DND-41 (cell line): Measurements from ENCODE around the gene MAP2.

Experiments used
- EZH2 ChIP-seq: IDR thresholded peaks from 3 replicates; pipeline ENCODE4 v1.6.1; 2012; ENCODE audit warnings: borderline replicate concordance, low read depth, mild to moderate bottlenecking, moderate library complexity, low read length, inconsistent platforms; ENCODE audit not compliant: severe bottlenecking
- TF ChIP-seq, protein P1 (sequence below): IDR thresholded peaks from 2 replicates; pipeline ENCODE4 v1.5.1; 2012; ENCODE audit warnings: borderline replicate concordance, low read length, moderate library complexity, mild to moderate bottlenecking; ENCODE audit not compliant: poor library complexity, severe bottlenecking; ENCODE audit errors: extremely low read depth

DNA sequence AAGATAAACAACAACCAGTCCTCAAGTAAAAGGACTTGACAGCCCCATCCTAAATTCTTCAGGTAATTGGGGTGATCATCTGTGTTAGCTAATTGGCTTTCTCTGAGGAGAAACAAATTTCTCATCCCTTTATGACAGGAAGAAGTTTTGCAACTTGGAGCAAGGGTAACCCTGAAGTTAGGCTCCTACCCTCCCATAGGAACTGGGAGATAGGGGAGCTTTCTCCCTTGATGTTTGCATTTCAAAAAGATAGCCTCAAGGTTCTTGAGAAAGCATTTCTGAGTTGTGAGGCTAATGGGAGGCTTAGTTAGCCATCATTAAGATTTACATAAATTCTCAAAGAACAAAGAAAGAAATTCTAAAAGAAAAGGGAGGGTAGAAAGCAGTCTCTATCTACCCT, 95.4 kb downstream of the MAP2 start:
- TF ChIP-seq, protein P1, sequence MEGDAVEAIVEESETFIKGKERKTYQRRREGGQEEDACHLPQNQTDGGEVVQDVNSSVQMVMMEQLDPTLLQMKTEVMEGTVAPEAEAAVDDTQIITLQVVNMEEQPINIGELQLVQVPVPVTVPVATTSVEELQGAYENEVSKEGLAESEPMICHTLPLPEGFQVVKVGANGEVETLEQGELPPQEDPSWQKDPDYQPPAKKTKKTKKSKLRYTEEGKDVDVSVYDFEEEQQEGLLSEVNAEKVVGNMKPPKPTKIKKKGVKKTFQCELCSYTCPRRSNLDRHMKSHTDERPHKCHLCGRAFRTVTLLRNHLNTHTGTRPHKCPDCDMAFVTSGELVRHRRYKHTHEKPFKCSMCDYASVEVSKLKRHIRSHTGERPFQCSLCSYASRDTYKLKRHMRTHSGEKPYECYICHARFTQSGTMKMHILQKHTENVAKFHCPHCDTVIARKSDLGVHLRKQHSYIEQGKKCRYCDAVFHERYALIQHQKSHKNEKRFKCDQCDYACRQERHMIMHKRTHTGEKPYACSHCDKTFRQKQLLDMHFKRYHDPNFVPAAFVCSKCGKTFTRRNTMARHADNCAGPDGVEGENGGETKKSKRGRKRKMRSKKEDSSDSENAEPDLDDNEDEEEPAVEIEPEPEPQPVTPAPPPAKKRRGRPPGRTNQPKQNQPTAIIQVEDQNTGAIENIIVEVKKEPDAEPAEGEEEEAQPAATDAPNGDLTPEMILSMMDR = no peak
- no peak for TF ChIP-seq EZH2
